GM23248 (cell line): ENCODE measurements around the gene RCOR1. TPM values are rescaled to one million over a fixed set of nuclear protein-coding genes. Genes with fewer than 3 reads are reported as not detected.
A peak's percentile ranks its signal among the peaks of the same experiment; 100 is the strongest.

ENCODE experiments used
- DNase-seq: peaks from one replicate; pipeline ENCODE4 v3.0.0-alpha.2; 2015
- H2AFZ ChIP-seq: fragments of 200-600 bp; sonication (generic); 2 replicates; pipeline ENCODE4 v1.6.1; 2016; ENCODE audit warnings: antibody characterized with exemption
- H3F3A ChIP-seq: fragments of 200-600 bp; sonication (generic); 2 replicates; pipeline ENCODE4 v1.6.1; 2016; ENCODE audit warnings: mild to moderate bottlenecking, antibody characterized with exemption, mixed run types; ENCODE audit not compliant: insufficient read depth
- H3K27ac ChIP-seq: fragments of 200-600 bp; sonication (generic); 2 replicates; pipeline ENCODE4 v1.5.1; 2016; ENCODE audit warnings: mild to moderate bottlenecking
- H3K27me3 ChIP-seq: fragments of 200-600 bp; sonication (generic); replicated peaks from 2 replicates; pipeline ENCODE4 v1.6.1; 2016; ENCODE audit warnings: mild to moderate bottlenecking; ENCODE audit not compliant: insufficient read depth
- H3K36me3 ChIP-seq: fragments of 200-600 bp; sonication (generic); 2 replicates; pipeline ENCODE4 v1.6.1; 2016; ENCODE audit warnings: low read depth, mild to moderate bottlenecking
- H3K4me1 ChIP-seq: fragments of 200-600 bp; sonication (generic); 2 replicates; pipeline ENCODE4 v1.6.1; 2016; ENCODE audit warnings: mild to moderate bottlenecking; ENCODE audit not compliant: insufficient read depth
- H3K4me2 ChIP-seq: fragments of 200-600 bp; sonication (generic); one replicate; pipeline ENCODE4 v1.6.1; 2016; ENCODE audit warnings: mild to moderate bottlenecking; ENCODE audit not compliant: unreplicated experiment
- H3K4me3 ChIP-seq: fragments of 200-600 bp; sonication (generic); 2 replicates; pipeline ENCODE4 v1.5.1; 2016; ENCODE audit warnings: mild to moderate bottlenecking
- H3K79me2 ChIP-seq: fragments of 200-600 bp; sonication (generic); 2 replicates; pipeline ENCODE4 v1.6.1; 2016; ENCODE audit warnings: mild to moderate bottlenecking; ENCODE audit not compliant: insufficient read depth
- H3K9ac ChIP-seq: fragments of 200-600 bp; sonication (generic); 2 replicates; pipeline ENCODE4 v1.6.1; 2016; ENCODE audit warnings: mild to moderate bottlenecking
- H3K9me2 ChIP-seq: fragments of 200-600 bp; sonication (generic); 2 replicates; pipeline ENCODE4 v1.6.1; 2016; ENCODE audit warnings: mixed run types, mild to moderate bottlenecking, moderate library complexity; ENCODE audit not compliant: insufficient read depth
- H3K9me3 ChIP-seq: fragments of 200-600 bp; sonication (generic); one replicate; pipeline ENCODE4 v1.6.1; 2017; ENCODE audit warnings: low read depth
- H4K20me1 ChIP-seq: fragments of 200-600 bp; sonication (generic); 2 replicates; pipeline ENCODE4 v1.6.0; 2016; ENCODE audit not compliant: insufficient read depth
- EZH2 ChIP-seq: fragments of 200-600 bp; sonication (generic); IDR thresholded peaks from 2 replicates; pipeline ENCODE4 v1.6.1; 2018; ENCODE audit warnings: antibody characterized with exemption, mild to moderate bottlenecking; ENCODE audit not compliant: insufficient read depth, poor library complexity, severe bottlenecking
- EZH2phosphoT487 ChIP-seq: fragments of 200-600 bp; sonication (generic); IDR thresholded peaks from 2 replicates; pipeline ENCODE4 v1.6.1; 2018; ENCODE audit warnings: antibody characterized with exemption, moderate library complexity, mild to moderate bottlenecking, low read depth; ENCODE audit not compliant: insufficient read depth
- WGBS, 2 experiments: methylation state at CpG; one replicate each; pipeline ENCODE4 v1.1.6; 2015 to 2017; ENCODE audit warnings: low lambda C conversion rate in 2 of 2, low coverage in 1 of 2; ENCODE audit errors: missing lambda C conversion rate in 2 of 2; 5-methylcytosine and 5-hydroxymethylcytosine counted together
- in situ Hi-C: fragments of 300-500 bp; cut with MboI; formaldehyde crosslinking; loops from 2 replicates; pipeline ENCODE4 v1.15.0; 2020
- polyA plus RNA-seq: library from polyadenylated mRNA; unstranded; fragments of >200 nt; fragmentation: Nextera tagmentation; extraction: Ambion mirVana; gene quantifications from 2 replicates; pipeline ENCODE4 v1.2.1, GENCODE V29; 2016
- total RNA-seq: library from RNA; depleted of rRNA; stranded (reverse); fragments of >200 nt; shearing (Covaris generic); gene quantifications from 2 replicates; pipeline ENCODE4 v1.2.3, GENCODE V29; 2014

RCOR1 gene
- total and polyA plus RNA-seq, 2 experiments from 2014 or later = 3.2 to 15.6 TPM

DNA sequence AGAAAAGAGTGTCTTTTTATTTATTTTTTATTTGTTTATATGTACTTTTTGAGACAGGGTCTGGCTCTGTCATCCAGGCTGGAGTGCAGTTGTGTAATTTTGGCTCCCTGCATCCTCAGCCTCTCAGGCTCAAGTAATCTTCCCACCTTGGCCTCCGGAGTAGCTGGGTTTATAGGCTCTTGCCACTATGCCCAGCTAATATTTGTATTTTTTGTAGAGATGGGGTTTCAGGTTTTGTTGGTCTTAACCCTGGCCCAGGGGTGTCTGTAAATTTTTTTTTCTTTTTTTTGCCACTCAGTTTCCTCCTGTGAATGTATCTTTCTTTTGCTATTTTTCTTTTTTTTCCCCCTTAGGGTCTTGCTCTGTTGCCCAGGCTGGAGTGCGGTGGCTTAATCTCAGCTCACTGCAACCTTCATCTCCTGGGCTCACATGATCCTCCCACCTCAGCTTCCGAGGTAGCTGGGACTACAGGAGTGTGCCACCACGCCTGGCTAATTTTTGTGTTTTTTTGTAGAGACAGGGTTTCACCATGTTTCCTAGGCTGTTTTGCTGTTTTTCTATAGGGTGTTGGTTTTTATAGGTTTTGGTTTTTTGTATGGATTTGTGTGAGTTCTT is 11.0 kb downstream of the RCOR1 start:
- no peak overlapping the region for H3K4me3 ChIP-seq
- H3K27me3 ChIP-seq = no peaks in the 10 kb centered on the region
- H2AFZ ChIP-seq = no peak overlapping the region
- no peaks in the 10 kb centered on the region; the same call in 1 of the 2 replicates for H4K20me1 ChIP-seq
- H3K4me1 ChIP-seq = peaks cover 21% of the 10 kb centered on the region
- in situ Hi-C loops = no loop called here
- WGBS, 2 experiments = 78 to 84% methylated on average over 4 of the region's 4 CpGs
- no peak for DNase-seq
- no peak overlapping the region for H3K9ac ChIP-seq
- no peak for TF ChIP-seq EZH2phosphoT487
- TF ChIP-seq EZH2 = no peak
- no peak overlapping the region for H3K27ac ChIP-seq
- H3K79me2 ChIP-seq = peaks cover 100% of the 10 kb centered on the region
- no peaks in the 10 kb centered on the region for H3K9me2 ChIP-seq
- H3F3A ChIP-seq = 0 out of 2 replicates have a peak, but pooled peaks cover 6% of the 10 kb centered on the region
- H3K36me3 ChIP-seq = no peaks in the 10 kb centered on the region
- no peaks in the 10 kb centered on the region for H3K9me3 ChIP-seq
- H3K4me2 ChIP-seq = no peak overlapping the region

DNA sequence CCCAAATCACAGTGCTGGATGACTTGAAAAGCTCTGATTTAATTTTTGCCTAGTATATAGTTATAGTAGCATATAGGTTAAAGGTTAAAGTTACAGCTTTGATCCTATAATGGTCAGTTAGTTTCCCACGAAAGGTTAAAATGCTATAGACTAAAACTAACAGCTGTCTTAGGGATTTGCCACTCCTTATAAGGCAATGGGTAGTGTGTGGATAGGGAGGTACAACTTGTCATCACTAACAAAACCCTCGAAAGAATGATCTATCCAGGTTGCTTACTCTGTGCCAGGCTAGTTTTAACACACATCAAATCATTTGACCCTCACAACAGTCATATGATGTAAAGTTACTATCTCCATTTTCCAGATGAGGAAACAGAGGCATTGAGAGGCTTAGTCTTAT is 11.7 kb downstream of the RCOR1 start:
- H3K9me2 ChIP-seq = no peaks in the 10 kb centered on the region
- no peak for DNase-seq
- TF ChIP-seq EZH2phosphoT487 (no peak), EZH2 (no peak)
- no peak overlapping the region for H3K4me2 ChIP-seq
- H3F3A ChIP-seq = 0 out of 2 replicates have a peak, but pooled peaks cover 6% of the 10 kb centered on the region
- no peak overlapping the region for H3K9ac ChIP-seq
- in situ Hi-C loops = no loop called here
- H3K4me1 ChIP-seq = peaks cover 21% of the 10 kb centered on the region
- no peak overlapping the region for H2AFZ ChIP-seq
- WGBS, 2 experiments = 94 to 97% methylated on average over 2 of the region's 2 CpGs
- H3K27ac ChIP-seq = no peak overlapping the region
- no peak overlapping the region for H3K4me3 ChIP-seq
- peaks cover 100% of the 10 kb centered on the region for H3K79me2 ChIP-seq
- no peaks in the 10 kb centered on the region for H3K9me3 ChIP-seq
- no peaks in the 10 kb centered on the region for H3K36me3 ChIP-seq
- no peaks in the 10 kb centered on the region for H3K27me3 ChIP-seq
- H4K20me1 ChIP-seq = no peaks in the 10 kb centered on the region; the same call in 1 of the 2 replicates

DNA sequence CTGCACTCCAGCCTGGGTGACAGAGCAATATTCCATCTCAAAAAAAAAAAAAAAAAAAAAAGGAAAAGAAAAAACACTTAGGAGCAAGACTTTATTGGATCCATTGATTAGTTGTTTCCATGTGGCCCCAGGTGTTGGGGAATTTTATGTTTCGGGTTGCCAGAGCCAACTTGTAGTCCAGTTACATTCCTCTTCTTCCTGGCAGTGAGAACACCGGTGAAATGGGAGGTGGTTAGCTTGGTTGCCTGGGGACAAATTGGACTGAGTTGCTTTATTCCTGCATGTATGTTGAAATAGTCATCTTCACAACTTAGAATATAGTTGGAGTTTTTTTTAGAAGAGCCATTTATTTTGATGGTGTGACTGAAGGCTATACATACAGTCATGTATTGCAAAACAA is 12.6 kb downstream of the RCOR1 start:
- H2AFZ ChIP-seq = no peak overlapping the region
- H3K9me2 ChIP-seq = no peaks in the 10 kb centered on the region
- no peaks in the 10 kb centered on the region for H3K27me3 ChIP-seq
- TF ChIP-seq EZH2phosphoT487 (no peak), EZH2 (no peak)
- peak overlapping the region; percentile 45 for H3K4me2 ChIP-seq
- no peaks in the 10 kb centered on the region; the same call in 1 of the 2 replicates for H4K20me1 ChIP-seq
- no peak overlapping the region for H3K4me3 ChIP-seq
- H3F3A ChIP-seq = 0 out of 2 replicates have a peak, but pooled peaks cover 6% of the 10 kb centered on the region
- H3K79me2 ChIP-seq = peaks cover 100% of the 10 kb centered on the region
- peak; percentile 62 for DNase-seq
- WGBS, 2 experiments = 36 to 49% methylated on average over 2 of the region's 2 CpGs
- H3K9me3 ChIP-seq = no peaks in the 10 kb centered on the region
- in situ Hi-C loops = no loop called here
- H3K36me3 ChIP-seq = no peaks in the 10 kb centered on the region
- no peak overlapping the region for H3K9ac ChIP-seq
- H3K27ac ChIP-seq = no peak overlapping the region
- H3K4me1 ChIP-seq = peaks cover 21% of the 10 kb centered on the region

DNA sequence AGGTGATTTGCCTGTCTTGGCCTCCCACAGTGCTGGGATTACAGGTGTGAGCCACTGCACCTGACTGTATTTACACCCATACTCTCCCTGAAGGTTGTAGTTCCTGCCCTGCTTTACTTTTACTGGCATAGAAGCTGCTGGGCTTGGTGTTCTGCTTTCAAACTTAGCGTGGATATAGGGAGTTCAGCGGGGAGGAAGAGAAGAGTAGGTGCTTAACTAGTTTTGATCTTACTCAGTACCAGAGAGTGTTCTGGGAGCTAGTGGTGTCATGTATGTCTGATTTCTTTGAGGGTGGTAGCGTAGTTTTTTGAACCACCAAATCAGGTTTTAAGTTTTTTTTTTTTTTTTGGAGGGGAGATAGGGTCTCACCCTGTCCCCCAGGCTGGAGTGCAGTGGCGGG is 13.8 kb downstream of the RCOR1 start:
- Histone ChIP-seq H3K9ac (no peak overlapping the region), H3K4me2 (no peak overlapping the region), H3K27ac (no peak overlapping the region), H3K79me2 (peaks cover 100% of the 10 kb centered on the region), H3K4me1 (peaks cover 21% of the 10 kb centered on the region), H2AFZ (no peak overlapping the region), H4K20me1 (no peaks in the 10 kb centered on the region; the same call in 1 of the 2 replicates), H3F3A (0 out of 2 replicates have a peak, but pooled peaks cover 6% of the 10 kb centered on the region), H3K9me2 (no peaks in the 10 kb centered on the region), H3K36me3 (no peaks in the 10 kb centered on the region), H3K27me3 (no peaks in the 10 kb centered on the region), H3K9me3 (no peaks in the 10 kb centered on the region), H3K4me3 (no peak overlapping the region)
- WGBS, 2 experiments = 97 to 98% methylated on average over 4 of the region's 4 CpGs
- in situ Hi-C loops = no loop called here
- no peak for TF ChIP-seq EZH2
- TF ChIP-seq EZH2phosphoT487 = no peak
- no peak for DNase-seq
